Right atrium auricular region (tissue), 2 donors: ENCODE data around the gene DYNC1LI1. TPM values are rescaled to one million over a fixed set of nuclear protein-coding genes. Genes with fewer than 3 reads are reported as not detected.

Experiments used
- DNase-seq: peaks from one replicate; pipeline ENCODE4 v3.0.0-alpha.2; 2019; ENCODE audit warnings: low spot score
- H3K27ac ChIP-seq, 2 donors: fragments of 200-600 bp; sonication (generic); 1 replicate in 1 of 2; 2 replicates in 1 of 2; pipeline ENCODE4 v1.5.1; 2016 to 2019
- H3K27me3 ChIP-seq, 2 donors: fragments of 200-600 bp; sonication (generic); one replicate each; pipeline versions ENCODE4 v1.5.1 to v1.6.0; 2017 to 2019
- H3K36me3 ChIP-seq: fragments of 200-600 bp; sonication (generic); one replicate; pipeline ENCODE4 v1.5.1; 2016
- H3K4me1 ChIP-seq, 2 donors: fragments of 200-600 bp; sonication (generic); one replicate each; pipeline versions ENCODE4 v1.5.1 to v1.6.0; 2017 to 2019
- H3K4me3 ChIP-seq, 2 donors: fragments of 200-600 bp; sonication (generic); 1 replicate in 1 of 2; 2 replicates in 1 of 2; pipeline ENCODE4 v1.5.1; 2017 to 2019; ENCODE audit warnings: mild to moderate bottlenecking in 1 of 2, moderate library complexity in 1 of 2
- H3K9me3 ChIP-seq, 2 donors: fragments of 200-600 bp; sonication (generic); one replicate each; pipeline ENCODE4 v1.5.1; 2019
- CTCF ChIP-seq, 2 donors: fragments of 200-600 bp; sonication (generic); IDR thresholded peaks; one replicate each; pipeline ENCODE4 v1.5.1; 2019; ENCODE audit warnings: antibody characterized with exemption in 2 of 2
- total RNA-seq, 2 donors: library from RNA; depleted of rRNA; stranded (reverse); fragments of >200 nt; gene quantifications; one replicate each; pipeline ENCODE4 v1.1.0, GENCODE V29; 2016

Gene DYNC1LI1
- total RNA-seq, 2 donors from 2014 or later = 36.6 to 39.7 TPM

GRCh38 chr3:32500880-32501782 is 69.5 kb downstream of the DYNC1LI1 start:
- Histone ChIP-seq H3K9me3 (no peaks in the 10 kb centered on the region), H3K27me3 (no peaks in the 10 kb centered on the region), H3K27ac (peak overlapping the region; percentile 99), H3K36me3 (no peaks in the 10 kb centered on the region), H3K4me1 (peaks cover 0 to 10% of the 10 kb centered on the region in 2 donors), H3K4me3 (peak overlapping the region; percentile 94 to 97)
- TF ChIP-seq CTCF (IDR thresholded peaks at IDR 0.05) = no peak
- DNase-seq = no peak

- DNase-seq = no peak
- H3K27me3 ChIP-seq = no peaks in the 10 kb centered on the region
- H3K27ac ChIP-seq = no peak overlapping the region
- H3K4me3 ChIP-seq = no peak overlapping the region
- no peaks in the 10 kb centered on the region for H3K36me3 ChIP-seq
- no peak for TF ChIP-seq CTCF (IDR thresholded peaks at IDR 0.05)
- peaks cover 0 to 10% of the 10 kb centered on the region in 2 donors for H3K4me1 ChIP-seq
- H3K9me3 ChIP-seq = no peaks in the 10 kb centered on the region
Measured at GRCh38 chr3:32500231-32500630, 70.4 kb downstream of the DYNC1LI1 start.

GRCh38 chr3:32499585-32499984 is 71.1 kb downstream of the DYNC1LI1 start:
- H3K9me3 ChIP-seq = no peaks in the 10 kb centered on the region
- no peak for DNase-seq
- no peaks in the 10 kb centered on the region for H3K27me3 ChIP-seq
- no peak overlapping the region for H3K27ac ChIP-seq
- peaks cover 0 to 14% of the 10 kb centered on the region in 2 donors for H3K4me1 ChIP-seq
- H3K36me3 ChIP-seq = no peaks in the 10 kb centered on the region
- H3K4me3 ChIP-seq = no peak overlapping the region
- TF ChIP-seq CTCF (IDR thresholded peaks at IDR 0.05) = no peak

- H3K36me3 ChIP-seq = no peaks in the 10 kb centered on the region
- no peak for DNase-seq
- no peak for TF ChIP-seq CTCF (IDR thresholded peaks at IDR 0.05)
- peaks cover 0 to 20% of the 10 kb centered on the region in 2 donors for H3K4me1 ChIP-seq
- no peaks in the 10 kb centered on the region for H3K27me3 ChIP-seq
- no peak overlapping the region for H3K4me3 ChIP-seq
- H3K27ac ChIP-seq = no peak overlapping the region
- H3K9me3 ChIP-seq = no peaks in the 10 kb centered on the region
Measured at GRCh38 chr3:32498992-32499391, 71.7 kb downstream of the DYNC1LI1 start.

- no peak for DNase-seq
- Histone ChIP-seq H3K27ac (no peak overlapping the region), H3K36me3 (no peaks in the 10 kb centered on the region), H3K9me3 (no peaks in the 10 kb centered on the region), H3K4me1 (peaks cover 0 to 27% of the 10 kb centered on the region in 2 donors), H3K27me3 (no peaks in the 10 kb centered on the region), H3K4me3 (no peak overlapping the region)
- TF ChIP-seq CTCF (IDR thresholded peaks at IDR 0.05) = no peak
Measured at GRCh38 chr3:32498252-32498651, 72.4 kb downstream of the DYNC1LI1 start.
